Stimulated activated CD4-positive, alpha-beta T cell treated with anti-CD3 and anti-CD28 coated beads, Interleukin-1b, Interleukin-23, amount 100 ng/mL, for 1 hour (primary cell): ENCODE data around the gene SCN11A.
"Not testable (repeated sequence)": the region's sequence is repeated elsewhere in the genome, so short reads cannot be mapped to it uniquely, and the experiment has no call there.

ENCODE experiments used
- DNase-seq, 2 donors: peaks; one replicate each; pipeline ENCODE4 v3.0.0-alpha.2; 2020; ENCODE audit warnings: low read depth in 2 of 2

SCN11A gene

GRCh38 chr3:39065197-39065596, 13.5 kb upstream of the SCN11A start:
- DNase-seq, result no peak

- no peak for DNase-seq
Observed at GRCh38 chr3:39064646-39065045, 12.9 kb upstream of the SCN11A start.

- DNase-seq, result no peak
Observed at GRCh38 chr3:39063143-39063542, 11.4 kb upstream of the SCN11A start.

- no peak for DNase-seq
Observed at GRCh38 chr3:39062180-39062579, 10.4 kb upstream of the SCN11A start.

- not testable (repeated sequence) for DNase-seq
Observed at GRCh38 chr3:39061228-39061627, 9.5 kb upstream of the SCN11A start.

- DNase-seq, result no peak
Observed at GRCh38 chr3:39056151-39056550, 4.4 kb upstream of the SCN11A start.

- no peak for DNase-seq
Observed at GRCh38 chr3:39053696-39054095, 2.0 kb upstream of the SCN11A start.

- DNase-seq, result no peak
Observed at GRCh38 chr3:39052583-39052982, 839 bp upstream of the SCN11A start.

- DNase-seq, result no peak
Observed at GRCh38 chr3:39050029-39050428, 1.7 kb downstream of the SCN11A start.

- DNase-seq, result no peak
Observed at GRCh38 chr3:39038165-39038564, 13.6 kb downstream of the SCN11A start.

GRCh38 chr3:39029556-39029955, 22.2 kb downstream of the SCN11A start:
- DNase-seq, result no peak

- DNase-seq, result no peak
Observed at GRCh38 chr3:39028546-39028945, 23.2 kb downstream of the SCN11A start.

GRCh38 chr3:39025222-39025970, 26.3 kb downstream of the SCN11A start:
- no peak for DNase-seq

GRCh38 chr3:39024497-39024896, 27.2 kb downstream of the SCN11A start:
- no peak for DNase-seq

GRCh38 chr3:39022286-39022630, 29.5 kb downstream of the SCN11A start:
- no peak for DNase-seq

GRCh38 chr3:39021465-39022285, 30.1 kb downstream of the SCN11A start:
- no peak for DNase-seq

GRCh38 chr3:39021029-39021428, 30.7 kb downstream of the SCN11A start:
- no peak for DNase-seq

GRCh38 chr3:39019299-39019698, 32.4 kb downstream of the SCN11A start:
- DNase-seq, result no peak

- no peak for DNase-seq
Observed at GRCh38 chr3:39015418-39015817, 36.3 kb downstream of the SCN11A start.

- no peak for DNase-seq
Observed at GRCh38 chr3:39013921-39014509, 37.7 kb downstream of the SCN11A start.

- no peak for DNase-seq
Observed at GRCh38 chr3:39013289-39013688, 38.5 kb downstream of the SCN11A start.

- DNase-seq, result no peak
Observed at GRCh38 chr3:39011191-39011736, 40.5 kb downstream of the SCN11A start.

GRCh38 chr3:39005295-39005694, 46.4 kb downstream of the SCN11A start:
- DNase-seq, result no peak
